HCT116 (cell line): ENCODE data around the gene TSLP.

Source experiments
- CEBPB ChIP-seq: IDR thresholded peaks from 2 replicates; pipeline ENCODE4 v1.6.1; 2012; ENCODE audit warnings: low read depth
- CTCF ChIP-seq, 3 experiments: fragments of 200-600 bp in 1 of 3; sonication (generic) in 1 of 3; IDR thresholded peaks in 2 of 3; conservative IDR thresholded peaks in 1 of 3; 2 replicates each; pipeline ENCODE4 v1.5.1; 2012 to 2017; ENCODE audit warnings: low read depth in 2 of 3, low read length in 2 of 3, antibody characterized with exemption in 1 of 3, borderline replicate concordance in 1 of 3, control low read depth in 1 of 3, mild to moderate bottlenecking in 1 of 3, mixed read lengths in 1 of 3, mixed run types in 1 of 3, moderate library complexity in 1 of 3; ENCODE audit not compliant: insufficient read depth in 1 of 3
- EZH2 ChIP-seq: fragments of 200-600 bp; sonication (generic); IDR thresholded peaks from 2 replicates; pipeline ENCODE4 v1.6.1; 2017; ENCODE audit warnings: antibody characterized with exemption, mixed run types
- FOSL1 ChIP-seq: IDR thresholded peaks from 2 replicates; pipeline ENCODE4 v1.6.1; 2012; ENCODE audit warnings: low read depth
- POLR2A ChIP-seq: IDR thresholded peaks from 2 replicates; pipeline ENCODE4 v1.7.0; 2011; ENCODE audit warnings: borderline replicate concordance; ENCODE audit not compliant: insufficient read depth, insufficient read length; ENCODE audit errors: extremely low read depth
- POLR2AphosphoS5 ChIP-seq: IDR thresholded peaks from 2 replicates; pipeline ENCODE4 v1.6.1; 2011; ENCODE audit warnings: mild to moderate bottlenecking, low read depth, low read length, moderate library complexity

GRCh38 chr5:111116550-111116949 lies 45.0 kb downstream of the TSLP start:
- TF ChIP-seq CTCF (IDR thresholded peaks at IDR 0.05 in 2 of 3, conservative IDR thresholded peaks at IDR 0.05 in 1 of 3; ENCODE audit: borderline replicate concordance in 1 of 3, insufficient read depth in 1 of 3, low read depth in 2 of 3, low read length in 2 of 3), result no peak
- TF ChIP-seq POLR2AphosphoS5, result no peak
- no peak for TF ChIP-seq POLR2A
- TF ChIP-seq CEBPB, result no peak
- TF ChIP-seq FOSL1, result no peak
- no peak for TF ChIP-seq EZH2
